Measurements from ENCODE around the gene KRT83.

Gene KRT83

GRCh38 chr12:52332381-52332780 lies 11.2 kb upstream of the KRT83 start:
- H3K79me2 ChIP-seq (ENCODE audit: low read length), result no peaks in the 10 kb centered on the region
- H4K20me1 ChIP-seq (ENCODE audit: insufficient read depth, low read length), result no peaks in the 10 kb centered on the region
- no peak for TF ChIP-seq CTCF (IDR thresholded peaks at IDR 0.05; ENCODE audit: low read depth, low read length)
- no peak for TF ChIP-seq EZH2phosphoT487 (IDR thresholded peaks at IDR 0.05; ENCODE audit: low read depth)
- H3K27me3 ChIP-seq (ENCODE audit: low read depth, low read length), result peaks cover 22% of the 10 kb centered on the region; the same call in 1 of the 2 replicates
- peaks cover 8% of the 10 kb centered on the region for H3K4me1 ChIP-seq (ENCODE audit: low read length)
- no peak overlapping the region for H3K9ac ChIP-seq (ENCODE audit: low read length)
- H3K36me3 ChIP-seq (replicated peaks; ENCODE audit: low read depth, low read length), result no peaks in the 10 kb centered on the region
- H3K9me3 ChIP-seq (ENCODE audit: insufficient read depth, low read length), result no peaks in the 10 kb centered on the region
- no peak overlapping the region for H3K4me3 ChIP-seq (ENCODE audit: low read length)
- H3K27ac ChIP-seq (ENCODE audit: low read length), result no peak overlapping the region
- H3K4me2 ChIP-seq (ENCODE audit: low read length), result no peak overlapping the region
- H2AFZ ChIP-seq (ENCODE audit: low read depth, low read length), result no peak overlapping the region

- Histone ChIP-seq H4K20me1 (ENCODE audit: insufficient read depth, low read length) (no peaks in the 10 kb centered on the region), H3K27me3 (ENCODE audit: low read depth, low read length) (peaks cover 17% of the 10 kb centered on the region; the same call in 1 of the 2 replicates), H2AFZ (ENCODE audit: low read depth, low read length) (no peak overlapping the region), H3K4me3 (ENCODE audit: low read length) (no peak overlapping the region), H3K9me3 (ENCODE audit: insufficient read depth, low read length) (no peaks in the 10 kb centered on the region), H3K27ac (ENCODE audit: low read length) (no peak overlapping the region), H3K4me1 (ENCODE audit: low read length) (peaks cover 13% of the 10 kb centered on the region), H3K4me2 (ENCODE audit: low read length) (no peak overlapping the region), H3K36me3 (replicated peaks; ENCODE audit: low read depth, low read length) (no peaks in the 10 kb centered on the region), H3K79me2 (ENCODE audit: low read length) (no peaks in the 10 kb centered on the region), H3K9ac (ENCODE audit: low read length) (no peak overlapping the region)
- TF ChIP-seq EZH2phosphoT487 (IDR thresholded peaks at IDR 0.05; ENCODE audit: low read depth), result no peak
- no peak for TF ChIP-seq CTCF (IDR thresholded peaks at IDR 0.05; ENCODE audit: low read depth, low read length)
Observed at GRCh38 chr12:52331833-52332232, 10.6 kb upstream of the KRT83 start.

GRCh38 chr12:52331039-52331438 lies 9.8 kb upstream of the KRT83 start:
- Histone ChIP-seq H3K4me1 (ENCODE audit: low read length) (peaks cover 15% of the 10 kb centered on the region), H3K9ac (ENCODE audit: low read length) (no peak overlapping the region), H3K4me3 (ENCODE audit: low read length) (no peak overlapping the region), H2AFZ (ENCODE audit: low read depth, low read length) (no peak overlapping the region), H3K27me3 (ENCODE audit: low read depth, low read length) (peaks cover 16% of the 10 kb centered on the region; the same call in 1 of the 2 replicates), H4K20me1 (ENCODE audit: insufficient read depth, low read length) (no peaks in the 10 kb centered on the region), H3K36me3 (replicated peaks; ENCODE audit: low read depth, low read length) (no peaks in the 10 kb centered on the region), H3K79me2 (ENCODE audit: low read length) (no peaks in the 10 kb centered on the region), H3K4me2 (ENCODE audit: low read length) (no peak overlapping the region), H3K27ac (ENCODE audit: low read length) (no peak overlapping the region), H3K9me3 (ENCODE audit: insufficient read depth, low read length) (no peaks in the 10 kb centered on the region)
- TF ChIP-seq EZH2phosphoT487 (IDR thresholded peaks at IDR 0.05; ENCODE audit: low read depth) (no peak), CTCF (IDR thresholded peaks at IDR 0.05; ENCODE audit: low read depth, low read length) (no peak)

GRCh38 chr12:52327830-52328500 lies 6.8 kb upstream of the KRT83 start:
- Histone ChIP-seq H3K4me3 (ENCODE audit: low read length) (peak overlapping the region; percentile 51), H3K79me2 (ENCODE audit: low read length) (no peaks in the 10 kb centered on the region), H3K36me3 (replicated peaks; ENCODE audit: low read depth, low read length) (no peaks in the 10 kb centered on the region), H3K4me2 (ENCODE audit: low read length) (peak overlapping the region; percentile 74), H3K9ac (ENCODE audit: low read length) (no peak overlapping the region), H4K20me1 (ENCODE audit: insufficient read depth, low read length) (no peaks in the 10 kb centered on the region), H3K4me1 (ENCODE audit: low read length) (peaks cover 15% of the 10 kb centered on the region), H3K27ac (ENCODE audit: low read length) (no peak overlapping the region), H3K9me3 (ENCODE audit: insufficient read depth, low read length) (no peaks in the 10 kb centered on the region), H2AFZ (ENCODE audit: low read depth, low read length) (no peak overlapping the region), H3K27me3 (ENCODE audit: low read depth, low read length) (peaks cover 28% of the 10 kb centered on the region)
- TF ChIP-seq EZH2phosphoT487 (IDR thresholded peaks at IDR 0.05; ENCODE audit: low read depth) (no peak), CTCF (IDR thresholded peaks at IDR 0.05; ENCODE audit: low read depth, low read length) (no peak)
